HG03520 (cell line): Measurements from ENCODE around the gene NAE1.
"Not testable (repeated sequence)": the region's sequence is repeated elsewhere in the genome, so short reads cannot be mapped to it uniquely, and the experiment has no call there.

ENCODE experiments used
- ATAC-seq: cut with Tn5 transposase; IDR thresholded peaks from one replicate; pipeline ENCODE4 v1.9.1; 2021; ENCODE audit warnings: mild to moderate bottlenecking, moderate library complexity; ENCODE audit not compliant: unreplicated experiment

NAE1 gene

GRCh38 chr16:66809765-66810164, 21.0 kb downstream of the NAE1 start:
- ATAC-seq, result no peak

- ATAC-seq, result no peak
Measured at GRCh38 chr16:66802159-66802558, 28.6 kb downstream of the NAE1 start.

GRCh38 chr16:66801320-66802105, 29.3 kb downstream of the NAE1 start, which contains the start of gene TERB1:
Gene TERB1, minus strand, starts transcription at chr16:66801584. Its CDS starts 4,786 bp downstream, at chr16:66796798.
- no peak for ATAC-seq

- ATAC-seq, result no peak
Measured at GRCh38 chr16:66800856-66801255, 29.9 kb downstream of the NAE1 start.

GRCh38 chr16:66798161-66798560, 32.6 kb downstream of the NAE1 start:
- ATAC-seq, result no peak

- ATAC-seq, result not testable (repeated sequence)
Measured at GRCh38 chr16:66793984-66794383, 36.8 kb downstream of the NAE1 start.

GRCh38 chr16:66790130-66790733, 40.5 kb downstream of the NAE1 start:
- ATAC-seq, result no peak

- no peak for ATAC-seq
Measured at GRCh38 chr16:66787427-66787826, 43.3 kb downstream of the NAE1 start.

- no peak for ATAC-seq
Measured at GRCh38 chr16:66786551-66786950, 44.2 kb downstream of the NAE1 start.

- no peak for ATAC-seq
Measured at GRCh38 chr16:66776457-66776856, 54.3 kb downstream of the NAE1 start.

GRCh38 chr16:66774981-66775380, 55.8 kb downstream of the NAE1 start:
- no peak for ATAC-seq

- ATAC-seq, result no peak
Measured at GRCh38 chr16:66758086-66758485, 72.7 kb downstream of the NAE1 start.

GRCh38 chr16:66754819-66755218, 76.0 kb downstream of the NAE1 start:
- ATAC-seq, result no peak

GRCh38 chr16:66754211-66754610, 76.6 kb downstream of the NAE1 start:
- ATAC-seq, result no peak

- no peak for ATAC-seq
Measured at GRCh38 chr16:66752958-66753357, 77.8 kb downstream of the NAE1 start.
